HL-60 (cell line): ENCODE results near the gene C14orf132.

Experiments used
- DNase-seq, 2 experiments: peaks; one replicate each; pipeline ENCODE4 v3.0.0-alpha.2; 2010 to 2020; ENCODE audit warnings: low read depth in 1 of 2, low spot score in 1 of 2
- H3K27ac ChIP-seq: fragments of 250-450 bp; sonication (Bioruptor Pico); replicated peaks from 2 replicates; pipeline ENCODE4 v1.5.1; 2020; ENCODE audit warnings: mild to moderate bottlenecking, moderate library complexity
- H3K27me3 ChIP-seq: fragments of 250-450 bp; sonication (Bioruptor Pico); 2 replicates; pipeline ENCODE4 v1.5.1; 2021; ENCODE audit warnings: mild to moderate bottlenecking, moderate library complexity; ENCODE audit not compliant: insufficient read depth, poor library complexity, severe bottlenecking
- H3K4me3 ChIP-seq: replicated peaks from 2 replicates; pipeline ENCODE4 v1.5.1; 2011; ENCODE audit warnings: mild to moderate bottlenecking, control low read depth, low read length; ENCODE audit not compliant: insufficient read depth
- CTCF ChIP-seq: IDR thresholded peaks from one replicate; pipeline ENCODE4 v1.5.1; 2011; ENCODE audit warnings: low read length, control low read depth, inconsistent platforms; ENCODE audit not compliant: insufficient read depth
- GABPA ChIP-seq: IDR thresholded peaks from 2 replicates; pipeline ENCODE4 v1.6.1; 2012; ENCODE audit warnings: low read depth
- POLR2AphosphoS5 ChIP-seq: IDR thresholded peaks from 2 replicates; pipeline ENCODE4 v1.6.1; 2012; ENCODE audit warnings: low read depth
- REST ChIP-seq: IDR thresholded peaks from 2 replicates; pipeline ENCODE4 v1.6.1; 2012; ENCODE audit warnings: low read depth; ENCODE audit not compliant: insufficient replicate concordance
- SPI1 ChIP-seq: IDR thresholded peaks from 2 replicates; pipeline ENCODE4 v1.6.1; 2012; ENCODE audit warnings: low read depth, mild to moderate bottlenecking, borderline replicate concordance

The C14orf132 gene

GRCh38 chr14:96114002-96114401, 74.8 kb downstream of the C14orf132 start:
- TF ChIP-seq CTCF (no peak), REST (no peak), POLR2AphosphoS5 (no peak), GABPA (no peak), SPI1 (no peak)
- Histone ChIP-seq H3K27me3 (no peaks in the 10 kb centered on the region), H3K4me3 (no peak overlapping the region), H3K27ac (no peak overlapping the region)
- DNase-seq: no peak

- no peak overlapping the region for H3K4me3 ChIP-seq
- TF ChIP-seq REST (no peak), POLR2AphosphoS5 (no peak), GABPA (no peak), CTCF (no peak), SPI1 (no peak)
- H3K27me3 ChIP-seq: no peaks in the 10 kb centered on the region
Measured at GRCh38 chr14:96117101-96117897, 78.1 kb downstream of the C14orf132 start.

GRCh38 chr14:96117960-96118359, 78.8 kb downstream of the C14orf132 start:
- H3K27ac ChIP-seq: no peak overlapping the region
- no peak for DNase-seq
- H3K4me3 ChIP-seq: no peak overlapping the region
- TF ChIP-seq SPI1 (no peak), CTCF (no peak), GABPA (no peak), POLR2AphosphoS5 (no peak), REST (no peak)
- no peaks in the 10 kb centered on the region for H3K27me3 ChIP-seq

More at GRCh38 chr14:96117101-96117897, 78.1 kb downstream of the C14orf132 start:
- no peak overlapping the region for H3K27ac ChIP-seq
- no peak for DNase-seq
